ENCODE results near the gene ARID3C.

Gene ARID3C

GRCh38 chr9:34628656-34629490, at the start of gene ARID3C:
Gene ARID3C, minus strand, starts transcription at chr9:34629066. Its CDS starts 1,052 bp downstream, at chr9:34628014.
- DNase-seq, result peak; percentile 6 to 56 (median 51)

GRCh38 chr9:34675869-34676268, 47.0 kb upstream of the ARID3C start:
- no peak for DNase-seq

DNA sequence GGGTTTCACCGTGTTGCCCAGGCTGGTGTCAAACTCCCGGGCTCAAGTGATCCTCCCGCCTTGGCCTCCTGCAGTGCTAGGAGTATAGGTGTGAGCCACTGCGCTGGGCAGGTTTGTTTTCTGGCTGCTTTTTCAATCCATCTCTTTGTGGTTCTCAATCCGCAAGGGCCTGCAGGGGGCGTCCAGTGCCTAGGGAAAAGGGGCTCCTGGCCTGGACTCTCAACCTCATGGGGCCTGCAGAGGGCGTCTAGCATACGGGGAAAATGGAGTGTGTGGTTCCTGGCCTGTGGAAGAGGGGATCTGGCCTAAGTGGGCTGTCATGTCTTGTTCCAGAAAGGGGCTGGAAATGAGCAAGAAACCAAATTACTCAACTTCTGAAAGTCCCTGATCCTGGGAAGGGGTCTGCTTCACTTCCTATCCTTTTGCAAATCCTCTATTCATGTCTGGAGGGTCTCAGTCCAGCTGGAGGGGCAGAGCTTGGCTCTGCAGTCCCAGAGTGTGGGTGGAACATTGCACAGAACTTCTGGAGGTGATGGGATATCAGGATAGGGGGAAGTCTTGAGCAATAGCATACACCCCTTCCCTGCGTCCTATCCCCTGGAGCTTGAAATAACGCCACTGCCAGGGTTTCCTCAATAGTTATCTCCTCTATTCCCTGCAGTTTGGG, 46.3 kb upstream of the ARID3C start:
- peak; percentile 21 to 65 (median 38) for DNase-seq

DNA sequence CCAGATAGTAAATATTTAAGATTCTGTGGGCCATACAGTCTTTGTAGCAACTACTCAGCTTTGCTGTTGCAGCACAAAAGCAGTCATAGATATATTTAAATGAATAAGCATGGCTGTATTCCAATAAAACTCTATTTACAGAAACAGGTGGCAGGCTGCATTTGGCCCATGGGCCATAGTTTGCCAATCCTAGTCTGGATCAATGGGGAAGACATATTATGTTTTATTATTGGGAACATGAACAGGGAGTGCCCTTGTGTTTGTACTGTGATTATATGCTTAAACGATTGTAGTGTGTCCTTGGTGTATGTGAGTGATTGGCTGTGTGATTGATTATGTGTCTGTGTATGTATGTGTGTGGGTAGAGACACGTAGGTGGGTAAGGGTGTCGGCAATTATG, 45.6 kb upstream of the ARID3C start:
- DNase-seq, result no peak

- no peak for DNase-seq
Measured at GRCh38 chr9:34671307-34671706, 42.4 kb upstream of the ARID3C start.

DNA sequence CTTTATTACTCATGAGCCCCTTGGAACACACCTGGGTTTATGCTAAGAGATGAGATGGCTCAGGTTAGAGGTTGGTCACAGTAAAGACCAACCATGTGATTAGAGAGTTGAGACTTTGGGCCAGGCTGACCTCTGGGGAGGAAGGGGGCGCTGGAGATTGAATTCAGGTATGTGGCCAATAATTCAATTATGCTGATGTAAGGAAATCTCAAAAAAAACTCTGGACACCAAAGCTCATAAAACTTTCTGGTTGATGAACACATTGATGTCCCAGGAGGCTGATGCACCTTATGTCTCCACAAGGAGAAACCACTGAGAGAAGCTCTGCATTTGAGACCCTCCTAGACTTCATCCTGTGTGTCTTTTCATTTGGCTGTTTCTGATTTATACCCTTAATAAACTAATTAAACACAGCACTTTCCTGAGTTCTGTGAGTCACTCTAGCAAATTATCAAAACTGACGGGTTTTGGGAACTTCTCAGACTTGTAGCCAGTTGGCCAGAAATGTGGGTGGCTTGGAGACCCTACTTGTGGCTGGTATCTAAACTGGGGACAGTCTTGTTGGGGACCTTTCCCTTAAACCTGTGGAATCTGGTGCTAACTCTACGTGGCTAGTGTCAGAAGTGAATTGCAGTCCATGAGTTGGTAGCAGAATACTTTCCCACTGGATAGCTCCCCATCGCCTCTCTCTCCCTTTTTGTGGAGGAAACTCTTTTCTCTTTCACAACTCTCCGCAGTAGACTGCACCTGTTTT, 41.1 kb upstream of the ARID3C start:
- no peak for DNase-seq

DNA sequence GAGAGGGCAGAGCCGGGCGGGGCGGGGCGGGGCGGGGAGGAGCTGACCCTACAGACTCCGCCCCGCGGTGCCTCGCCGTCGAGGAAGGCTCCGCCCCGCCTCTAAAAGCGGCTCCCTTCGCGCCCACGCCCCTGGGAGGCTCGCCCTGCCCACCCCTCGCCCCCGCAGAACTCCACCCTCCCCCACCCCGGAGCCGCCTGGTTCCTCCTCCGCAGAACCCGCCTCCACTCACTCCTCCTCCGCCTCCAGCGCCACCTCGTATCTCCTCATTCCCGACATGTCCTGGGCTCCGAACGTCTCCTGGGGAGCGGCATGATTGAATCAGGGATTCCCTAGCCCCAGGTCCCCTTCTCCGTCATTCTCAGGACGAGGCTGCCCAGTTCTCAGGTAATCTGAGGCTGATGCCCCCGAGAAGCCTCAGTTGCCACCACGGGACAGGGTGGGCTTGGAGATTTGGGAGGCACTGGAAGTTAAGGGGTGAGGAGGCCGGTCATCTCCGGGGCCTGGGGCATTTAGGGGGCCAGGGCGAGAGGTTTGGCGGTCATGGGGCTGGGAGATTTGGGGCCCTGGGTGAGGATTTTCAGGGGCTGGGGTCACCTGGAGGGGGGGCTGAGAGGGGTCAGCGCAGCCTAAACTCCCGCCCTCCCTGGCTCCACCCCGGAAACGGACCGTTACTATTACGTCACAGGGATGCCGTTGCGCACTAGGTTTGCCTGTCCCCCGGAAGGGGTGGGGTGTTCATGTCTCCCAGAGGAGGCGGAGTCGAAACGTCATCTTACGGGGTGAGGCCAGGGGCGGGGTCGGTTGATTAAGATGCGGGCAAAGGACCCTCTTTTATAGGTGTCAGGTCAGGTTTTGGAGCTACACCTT, 36.8 kb upstream of the ARID3C start:
- peak; percentile 83 to 92 (median 91) for DNase-seq

- no peak for DNase-seq
Measured at GRCh38 chr9:34665067-34665380, 36.2 kb upstream of the ARID3C start.

GRCh38 chr9:34664281-34665066, 35.6 kb upstream of the ARID3C start:
- peak in 1 of 3 experiments; percentile 36 for DNase-seq

GRCh38 chr9:34663303-34663605, 34.4 kb upstream of the ARID3C start:
- no peak for DNase-seq

DNA sequence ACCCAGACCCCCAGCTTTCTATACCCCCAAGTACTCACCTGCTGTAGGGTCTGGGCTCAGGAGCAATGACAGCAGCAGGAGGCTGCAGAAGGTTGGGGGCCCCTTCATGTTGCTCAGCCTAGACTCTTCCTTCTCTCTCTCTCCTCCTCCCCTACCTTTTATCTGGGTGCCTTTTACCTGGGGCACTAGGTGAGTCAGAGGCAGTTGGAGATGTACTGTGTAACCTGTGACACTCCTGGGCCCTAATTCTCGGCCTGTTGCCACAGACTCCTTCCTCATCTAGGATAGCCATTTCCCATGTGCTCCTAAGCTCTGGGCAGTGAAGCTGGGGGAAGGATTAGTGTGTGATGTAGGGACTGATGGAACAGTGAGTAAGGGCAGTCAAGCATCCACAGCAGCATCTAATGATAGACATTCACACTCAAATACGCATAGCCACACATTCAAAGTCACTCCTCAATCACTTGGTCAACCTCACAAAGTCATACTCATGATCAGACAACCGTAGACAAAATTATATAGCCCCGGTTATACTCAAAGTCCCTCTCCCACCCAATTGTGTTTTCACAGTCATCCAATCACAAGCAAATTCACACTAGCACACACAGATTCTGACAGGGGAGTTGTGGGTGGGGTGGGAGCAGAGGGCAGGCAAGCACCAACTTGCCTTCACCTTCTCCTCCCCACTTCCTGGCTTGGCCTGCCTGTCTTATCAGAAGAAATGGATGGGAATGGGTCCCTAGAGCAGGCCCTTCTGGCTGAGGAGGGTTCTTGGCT, 33.8 kb upstream of the ARID3C start, which contains the start of gene CCL27:
Gene CCL27 (minus strand): TSS at position 132 of the 777 bp plus-strand sequence. CDS start 24 bp downstream, at position 108.
- DNase-seq, result no peak

DNA sequence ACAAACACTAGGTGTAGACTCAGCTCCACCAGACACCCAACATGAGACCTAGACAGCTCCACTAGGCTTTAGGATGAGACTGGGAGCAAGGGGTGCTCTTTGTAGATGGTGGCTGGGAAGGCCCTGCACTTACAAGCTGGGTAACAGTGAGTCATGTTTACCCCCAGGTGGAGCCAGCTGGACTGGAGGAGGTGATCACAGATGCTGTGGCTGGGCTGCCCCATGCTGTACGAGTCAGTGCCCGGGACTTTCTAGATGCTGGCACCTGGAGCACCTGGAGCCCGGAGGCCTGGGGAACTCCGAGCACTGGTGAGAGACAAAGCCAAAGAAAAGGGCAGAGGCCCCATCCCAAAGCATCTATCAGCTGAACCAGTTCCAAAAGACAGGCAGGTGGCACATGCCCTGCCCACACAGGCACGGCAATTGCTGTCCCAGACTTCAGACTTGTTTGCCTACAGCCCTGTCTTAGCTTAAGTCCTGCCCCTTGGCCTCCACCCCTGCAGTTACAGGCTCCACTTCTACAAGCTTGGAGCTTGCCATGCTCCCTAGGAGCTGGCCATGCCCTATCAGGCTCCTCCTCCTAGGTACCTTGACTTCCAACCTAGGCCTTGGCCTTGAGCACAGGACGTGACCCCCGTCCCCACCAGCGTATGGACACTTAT, 30.9 kb upstream of the ARID3C start:
- no peak for DNase-seq

DNA sequence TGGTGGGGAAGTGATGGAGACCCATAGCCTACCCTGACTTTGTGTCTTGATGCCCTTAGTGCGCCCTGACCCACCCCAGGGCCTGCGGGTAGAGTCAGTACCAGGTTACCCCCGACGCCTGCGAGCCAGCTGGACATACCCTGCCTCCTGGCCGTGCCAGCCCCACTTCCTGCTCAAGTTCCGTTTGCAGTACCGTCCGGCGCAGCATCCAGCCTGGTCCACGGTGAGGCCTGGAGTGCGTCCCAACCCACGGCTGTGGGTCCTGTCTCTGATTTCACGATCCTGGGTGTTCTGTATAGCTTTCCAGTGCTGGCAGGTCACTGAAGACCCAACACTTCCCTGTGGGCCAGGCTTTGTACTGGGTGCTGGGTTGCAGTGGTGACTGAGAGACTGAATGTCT, 29.6 kb upstream of the ARID3C start:
- DNase-seq, result no peak

DNA sequence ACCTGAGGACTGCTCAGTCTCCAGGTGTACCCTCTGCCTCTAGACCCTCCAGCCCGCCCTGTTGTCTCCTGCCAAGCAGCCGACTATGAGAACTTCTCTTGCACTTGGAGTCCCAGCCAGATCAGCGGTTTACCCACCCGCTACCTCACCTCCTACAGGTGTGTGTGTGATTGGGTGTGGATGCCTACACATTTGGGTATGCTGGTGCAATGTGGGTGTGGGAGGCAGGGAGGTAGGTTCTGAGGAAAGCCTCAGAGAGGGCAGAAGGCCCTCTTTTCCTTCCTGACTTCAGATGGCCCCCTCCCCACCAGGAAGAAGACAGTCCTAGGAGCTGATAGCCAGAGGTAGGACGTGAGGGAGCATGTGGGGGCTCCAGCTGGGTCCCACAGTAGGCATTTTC, 28.1 kb upstream of the ARID3C start:
- DNase-seq, result no peak

GRCh38 chr9:34655394-34655793, 26.5 kb upstream of the ARID3C start:
- no peak for DNase-seq

- DNase-seq, result no peak
Measured at GRCh38 chr9:34654323-34655051, 25.6 kb upstream of the ARID3C start.

DNA sequence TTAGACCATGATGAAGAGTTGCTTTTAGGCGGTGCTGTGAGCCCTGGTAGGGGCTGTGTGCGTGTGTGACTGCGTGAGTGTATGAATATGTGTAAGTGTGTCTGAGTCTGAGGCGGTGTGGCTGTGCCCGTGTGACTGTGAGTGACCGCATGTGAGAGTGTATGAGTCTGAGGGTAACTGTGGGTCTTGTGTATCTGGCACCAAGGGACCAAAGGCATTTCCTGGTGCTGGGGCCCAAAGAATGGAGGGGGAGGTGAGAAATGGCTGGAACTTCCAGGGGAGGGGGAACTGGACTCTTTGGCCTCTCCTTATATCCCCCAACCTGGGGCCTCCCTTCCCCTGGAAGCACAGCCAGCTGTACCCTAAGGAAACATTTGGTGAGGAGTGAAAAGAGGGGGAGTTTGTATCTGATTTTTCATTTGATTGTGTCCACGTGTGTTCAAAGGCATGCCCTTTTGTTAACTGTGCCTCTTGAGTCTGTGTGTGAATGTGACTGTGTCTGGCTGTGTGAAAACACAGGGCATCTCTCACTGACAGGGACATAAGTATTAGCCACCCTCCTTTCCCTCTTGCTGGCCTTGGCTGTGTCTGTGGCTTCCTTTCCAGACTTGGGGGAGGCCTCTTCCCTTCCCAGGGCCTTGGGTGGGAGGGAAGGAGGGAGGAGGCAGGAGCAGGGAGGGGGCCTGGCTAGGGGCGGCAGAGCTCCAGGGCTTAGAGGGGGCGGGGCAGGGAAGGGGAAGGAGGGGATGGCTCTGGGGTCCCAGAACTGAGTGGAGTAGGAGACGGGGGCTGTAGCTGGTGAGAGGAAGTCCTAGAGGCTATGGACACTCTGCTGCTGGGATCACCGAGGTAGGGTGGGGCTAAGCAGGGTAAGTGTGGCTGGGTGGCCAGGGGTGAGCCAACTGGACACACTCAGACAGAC, 24.5 kb upstream of the ARID3C start:
- no peak for DNase-seq

GRCh38 chr9:34652602-34653000, 23.7 kb upstream of the ARID3C start:
- DNase-seq, result no peak
